SK-N-SH treated with all-trans-retinoic acid at 6 μM for 48 hours (cell line): ENCODE measurements around the gene ZFP28.

Experiments used
- ATAC-seq: fragments of 200-7000 bp; cut with Tn5 transposase; 3 replicates; pipeline ENCODE4 v1.9.1; 2020; ENCODE audit warnings: mild to moderate bottlenecking, moderate library complexity
- ARNTL ChIP-seq: fragments of 450-650 bp; formaldehyde crosslinking; IDR thresholded peaks from 2 replicates; pipeline ENCODE4 v1.5.0; 2020; ENCODE audit warnings: low read depth, mild to moderate bottlenecking, moderate library complexity, borderline replicate concordance
- BACH2 ChIP-seq: fragments of 250-450 bp; sonication (Bioruptor Pico); IDR thresholded peaks from 2 replicates; pipeline ENCODE4 v1.9.0; 2021; ENCODE audit warnings: mild to moderate bottlenecking, borderline replicate concordance
- CSDC2 ChIP-seq: fragments of 250-450 bp; sonication (Bioruptor Pico); IDR thresholded peaks from 2 replicates; pipeline ENCODE4 v1.5.0; 2020; ENCODE audit warnings: mild to moderate bottlenecking, moderate library complexity
- ESRRG ChIP-seq: fragments of 250-450 bp; sonication (Bioruptor Pico); IDR thresholded peaks from 2 replicates; pipeline ENCODE4 v1.6.1; 2021; ENCODE audit warnings: mild to moderate bottlenecking
- GLIS3 ChIP-seq: fragments of 250-450 bp; sonication (Bioruptor Pico); IDR thresholded peaks from 2 replicates; pipeline ENCODE4 v1.5.0; 2020; ENCODE audit warnings: mild to moderate bottlenecking, moderate library complexity
- ISL1 ChIP-seq: fragments of 250-450 bp; sonication (Bioruptor Pico); IDR thresholded peaks from 2 replicates; pipeline ENCODE4 v2.1.2; 2022; ENCODE audit warnings: mild to moderate bottlenecking, moderate library complexity
- OSR1 ChIP-seq: fragments of 250-450 bp; sonication (Bioruptor Pico); IDR thresholded peaks from 2 replicates; pipeline ENCODE4 v1.8.0; 2022; ENCODE audit warnings: moderate library complexity, mild to moderate bottlenecking, inconsistent platforms
- PPARA ChIP-seq: fragments of 250-450 bp; sonication (Bioruptor Pico); IDR thresholded peaks from 2 replicates; pipeline ENCODE4 v1.5.0; 2020; ENCODE audit warnings: mild to moderate bottlenecking, borderline replicate concordance
- RARB ChIP-seq: fragments of 250-450 bp; sonication (Bioruptor Pico); IDR thresholded peaks from 2 replicates; pipeline ENCODE4 v1.8.0; 2021; ENCODE audit warnings: mild to moderate bottlenecking, moderate library complexity
- SNAI2 ChIP-seq: fragments of 250-450 bp; sonication (Bioruptor Pico); IDR thresholded peaks from 2 replicates; pipeline ENCODE4 v1.5.0; 2020; ENCODE audit warnings: mild to moderate bottlenecking, moderate library complexity
- TCF4 ChIP-seq: fragments of 250-450 bp; sonication (Bioruptor Pico); IDR thresholded peaks from 2 replicates; pipeline ENCODE4 v1.8.0; 2021; ENCODE audit warnings: mild to moderate bottlenecking, moderate library complexity, borderline replicate concordance
- TOX ChIP-seq: fragments of 250-450 bp; sonication (Bioruptor Pico); IDR thresholded peaks from 2 replicates; pipeline ENCODE4 v1.8.0; 2021; ENCODE audit warnings: mild to moderate bottlenecking, moderate library complexity, borderline replicate concordance
- ZC3H10 ChIP-seq: fragments of 250-450 bp; sonication (Bioruptor Pico); IDR thresholded peaks from 2 replicates; pipeline ENCODE4 v1.5.1; 2021; ENCODE audit warnings: mild to moderate bottlenecking, moderate library complexity
- ZFP3 ChIP-seq: fragments of 250-450 bp; sonication (Bioruptor Pico); IDR thresholded peaks from 2 replicates; pipeline ENCODE4 v1.5.0; 2020; ENCODE audit warnings: mild to moderate bottlenecking, moderate library complexity
- ZFP30 ChIP-seq: fragments of 450-650 bp; formaldehyde crosslinking; IDR thresholded peaks from 2 replicates; pipeline ENCODE4 v1.5.0; 2022; ENCODE audit warnings: mild to moderate bottlenecking, moderate library complexity
- ZNF565 ChIP-seq: fragments of 450-650 bp; formaldehyde crosslinking; conservative IDR thresholded peaks from 2 replicates; pipeline ENCODE4 v1.5.0; 2020; ENCODE audit warnings: low read depth, mild to moderate bottlenecking, moderate library complexity
- ZNF70 ChIP-seq: fragments of 450-650 bp; formaldehyde crosslinking; IDR thresholded peaks from 2 replicates; pipeline ENCODE4 v1.5.0; 2020; ENCODE audit warnings: mild to moderate bottlenecking, moderate library complexity
- ZNF8 ChIP-seq: fragments of 450-650 bp; formaldehyde crosslinking; IDR thresholded peaks from 2 replicates; pipeline ENCODE4 v1.5.0; 2020; ENCODE audit warnings: mild to moderate bottlenecking, moderate library complexity
- TF ChIP-seq, protein P1 (sequence below): fragments of 250-450 bp; sonication (Bioruptor Pico); IDR thresholded peaks from 2 replicates; pipeline ENCODE4 v1.5.1; 2020; ENCODE audit warnings: low read depth, mild to moderate bottlenecking, moderate library complexity
- TF ChIP-seq, protein P2 (sequence below): fragments of 250-450 bp; sonication (Bioruptor Pico); IDR thresholded peaks from 2 replicates; pipeline ENCODE4 v1.5.0; 2020; ENCODE audit warnings: mild to moderate bottlenecking, moderate library complexity
- TF ChIP-seq, protein P3 (sequence below): fragments of 250-450 bp; sonication (Bioruptor Pico); IDR thresholded peaks from 2 replicates; pipeline ENCODE4 v1.8.0; 2021; ENCODE audit warnings: low read depth, mild to moderate bottlenecking, moderate library complexity, borderline replicate concordance
- TF ChIP-seq, protein P4 (sequence below): fragments of 250-450 bp; sonication (Bioruptor Pico); IDR thresholded peaks from 2 replicates; pipeline ENCODE4 v1.8.0; 2020; ENCODE audit warnings: mild to moderate bottlenecking, moderate library complexity, borderline replicate concordance

ZFP28 gene

DNA sequence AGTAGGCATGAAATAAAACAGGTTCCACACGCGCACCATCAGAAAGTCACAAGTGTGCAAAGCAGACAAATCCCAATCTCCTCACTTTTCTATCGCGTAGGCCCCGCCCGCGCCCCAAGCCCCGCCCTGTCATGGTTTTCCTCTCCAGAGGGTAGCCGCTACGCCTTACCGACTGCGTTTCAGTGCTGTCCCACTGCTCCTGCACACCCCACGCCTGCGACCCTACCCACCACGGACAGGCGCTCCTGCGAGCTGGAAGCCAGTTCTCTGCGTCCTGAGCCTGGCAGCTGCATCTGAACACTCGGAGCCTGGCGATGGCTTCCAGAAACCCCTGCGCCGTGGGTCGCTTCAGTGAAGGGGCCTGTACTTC, 28.1 kb downstream of the ZFP28 start:
- TF ChIP-seq, protein P1, sequence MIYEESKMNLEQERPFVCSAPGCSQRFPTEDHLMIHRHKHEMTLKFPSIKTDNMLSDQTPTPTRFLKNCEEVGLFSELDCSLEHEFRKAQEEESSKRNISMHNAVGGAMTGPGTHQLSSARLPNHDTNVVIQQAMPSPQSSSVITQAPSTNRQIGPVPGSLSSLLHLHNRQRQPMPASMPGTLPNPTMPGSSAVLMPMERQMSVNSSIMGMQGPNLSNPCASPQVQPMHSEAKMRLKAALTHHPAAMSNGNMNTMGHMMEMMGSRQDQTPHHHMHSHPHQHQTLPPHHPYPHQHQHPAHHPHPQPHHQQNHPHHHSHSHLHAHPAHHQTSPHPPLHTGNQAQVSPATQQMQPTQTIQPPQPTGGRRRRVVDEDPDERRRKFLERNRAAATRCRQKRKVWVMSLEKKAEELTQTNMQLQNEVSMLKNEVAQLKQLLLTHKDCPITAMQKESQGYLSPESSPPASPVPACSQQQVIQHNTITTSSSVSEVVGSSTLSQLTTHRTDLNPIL (CRISPR knock-in tag), result no peak
- TF ChIP-seq SNAI2 (CRISPR knock-in tag), result no peak
- no peak for TF ChIP-seq TOX (CRISPR knock-in tag)
- no peak for TF ChIP-seq BACH2
- no peak for TF ChIP-seq CSDC2 (CRISPR knock-in tag)
- TF ChIP-seq, protein P2, sequence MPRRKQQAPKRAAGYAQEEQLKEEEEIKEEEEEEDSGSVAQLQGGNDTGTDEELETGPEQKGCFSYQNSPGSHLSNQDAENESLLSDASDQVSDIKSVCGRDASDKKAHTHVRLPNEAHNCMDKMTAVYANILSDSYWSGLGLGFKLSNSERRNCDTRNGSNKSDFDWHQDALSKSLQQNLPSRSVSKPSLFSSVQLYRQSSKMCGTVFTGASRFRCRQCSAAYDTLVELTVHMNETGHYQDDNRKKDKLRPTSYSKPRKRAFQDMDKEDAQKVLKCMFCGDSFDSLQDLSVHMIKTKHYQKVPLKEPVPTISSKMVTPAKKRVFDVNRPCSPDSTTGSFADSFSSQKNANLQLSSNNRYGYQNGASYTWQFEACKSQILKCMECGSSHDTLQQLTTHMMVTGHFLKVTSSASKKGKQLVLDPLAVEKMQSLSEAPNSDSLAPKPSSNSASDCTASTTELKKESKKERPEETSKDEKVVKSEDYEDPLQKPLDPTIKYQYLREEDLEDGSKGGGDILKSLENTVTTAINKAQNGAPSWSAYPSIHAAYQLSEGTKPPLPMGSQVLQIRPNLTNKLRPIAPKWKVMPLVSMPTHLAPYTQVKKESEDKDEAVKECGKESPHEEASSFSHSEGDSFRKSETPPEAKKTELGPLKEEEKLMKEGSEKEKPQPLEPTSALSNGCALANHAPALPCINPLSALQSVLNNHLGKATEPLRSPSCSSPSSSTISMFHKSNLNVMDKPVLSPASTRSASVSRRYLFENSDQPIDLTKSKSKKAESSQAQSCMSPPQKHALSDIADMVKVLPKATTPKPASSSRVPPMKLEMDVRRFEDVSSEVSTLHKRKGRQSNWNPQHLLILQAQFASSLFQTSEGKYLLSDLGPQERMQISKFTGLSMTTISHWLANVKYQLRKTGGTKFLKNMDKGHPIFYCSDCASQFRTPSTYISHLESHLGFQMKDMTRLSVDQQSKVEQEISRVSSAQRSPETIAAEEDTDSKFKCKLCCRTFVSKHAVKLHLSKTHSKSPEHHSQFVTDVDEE, result no peak
- no peak for TF ChIP-seq ESRRG (CRISPR knock-in tag)
- TF ChIP-seq, protein P3, sequence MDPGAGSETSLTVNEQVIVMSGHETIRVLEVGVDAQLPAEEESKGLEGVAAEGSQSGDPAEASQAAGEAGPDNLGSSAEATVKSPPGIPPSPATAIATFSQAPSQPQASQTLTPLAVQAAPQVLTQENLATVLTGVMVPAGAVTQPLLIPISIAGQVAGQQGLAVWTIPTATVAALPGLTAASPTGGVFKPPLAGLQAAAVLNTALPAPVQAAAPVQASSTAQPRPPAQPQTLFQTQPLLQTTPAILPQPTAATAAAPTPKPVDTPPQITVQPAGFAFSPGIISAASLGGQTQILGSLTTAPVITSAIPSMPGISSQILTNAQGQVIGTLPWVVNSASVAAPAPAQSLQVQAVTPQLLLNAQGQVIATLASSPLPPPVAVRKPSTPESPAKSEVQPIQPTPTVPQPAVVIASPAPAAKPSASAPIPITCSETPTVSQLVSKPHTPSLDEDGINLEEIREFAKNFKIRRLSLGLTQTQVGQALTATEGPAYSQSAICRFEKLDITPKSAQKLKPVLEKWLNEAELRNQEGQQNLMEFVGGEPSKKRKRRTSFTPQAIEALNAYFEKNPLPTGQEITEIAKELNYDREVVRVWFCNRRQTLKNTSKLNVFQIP, result no peak
- no peak for TF ChIP-seq RARB (CRISPR knock-in tag)
- TF ChIP-seq ARNTL (CRISPR knock-in tag), result no peak
- TF ChIP-seq ZFP30, result no peak
- TF ChIP-seq PPARA (CRISPR knock-in tag), result no peak
- no peak for TF ChIP-seq ZFP3
- TF ChIP-seq, protein P4, sequence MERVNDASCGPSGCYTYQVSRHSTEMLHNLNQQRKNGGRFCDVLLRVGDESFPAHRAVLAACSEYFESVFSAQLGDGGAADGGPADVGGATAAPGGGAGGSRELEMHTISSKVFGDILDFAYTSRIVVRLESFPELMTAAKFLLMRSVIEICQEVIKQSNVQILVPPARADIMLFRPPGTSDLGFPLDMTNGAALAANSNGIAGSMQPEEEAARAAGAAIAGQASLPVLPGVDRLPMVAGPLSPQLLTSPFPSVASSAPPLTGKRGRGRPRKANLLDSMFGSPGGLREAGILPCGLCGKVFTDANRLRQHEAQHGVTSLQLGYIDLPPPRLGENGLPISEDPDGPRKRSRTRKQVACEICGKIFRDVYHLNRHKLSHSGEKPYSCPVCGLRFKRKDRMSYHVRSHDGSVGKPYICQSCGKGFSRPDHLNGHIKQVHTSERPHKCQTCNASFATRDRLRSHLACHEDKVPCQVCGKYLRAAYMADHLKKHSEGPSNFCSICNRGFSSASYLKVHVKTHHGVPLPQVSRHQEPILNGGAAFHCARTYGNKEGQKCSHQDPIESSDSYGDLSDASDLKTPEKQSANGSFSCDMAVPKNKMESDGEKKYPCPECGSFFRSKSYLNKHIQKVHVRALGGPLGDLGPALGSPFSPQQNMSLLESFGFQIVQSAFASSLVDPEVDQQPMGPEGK (CRISPR knock-in tag), result no peak
- TF ChIP-seq OSR1 (CRISPR knock-in tag), result no peak
- TF ChIP-seq GLIS3 (CRISPR knock-in tag), result no peak
- no peak for TF ChIP-seq ISL1 (CRISPR knock-in tag)
- TF ChIP-seq ZNF8 (CRISPR knock-in tag), result no peak
- no peak for TF ChIP-seq ZC3H10 (CRISPR knock-in tag)
- peak; percentile 74 for ATAC-seq

DNA sequence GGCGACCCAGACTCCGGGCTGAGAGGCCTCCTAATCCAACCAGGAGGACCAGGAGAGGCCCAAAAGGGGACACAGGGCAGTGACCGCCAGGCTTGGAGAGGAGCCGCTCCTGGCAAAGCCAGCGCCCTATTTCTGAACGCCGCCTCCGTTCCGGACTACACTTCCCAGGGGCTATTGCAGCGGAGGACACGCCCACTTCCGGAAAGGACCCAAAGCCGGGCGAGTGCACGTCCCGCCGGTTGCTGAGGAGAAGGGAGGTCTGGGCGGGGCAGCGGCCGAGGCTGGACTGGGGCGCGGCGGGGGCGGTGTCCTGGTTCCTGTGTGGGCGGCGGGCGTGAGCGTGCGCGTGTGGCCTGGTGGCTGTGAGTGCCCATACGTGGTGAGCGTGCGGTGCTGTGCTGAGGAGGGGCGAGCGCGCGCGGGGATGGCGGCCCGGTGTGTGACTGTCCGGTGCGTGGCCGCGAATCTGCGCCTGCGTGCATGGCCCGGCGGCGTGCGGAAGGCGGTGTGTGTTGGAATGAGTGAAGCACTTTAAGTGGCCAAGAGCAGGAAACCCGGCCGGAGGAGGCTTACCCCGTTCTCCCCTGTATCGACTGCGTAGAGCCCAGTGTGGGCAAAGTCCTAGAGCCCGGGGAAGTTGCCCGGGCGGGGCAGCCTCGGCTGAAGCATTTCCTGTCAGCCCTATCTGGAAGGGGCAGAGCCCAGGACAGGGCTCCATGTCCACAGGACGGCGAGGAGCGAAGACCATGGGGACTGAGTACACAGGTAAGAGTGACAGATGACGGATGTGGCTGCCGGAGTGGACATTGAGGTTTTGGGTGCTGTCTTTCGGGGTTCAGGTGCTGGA, 28.7 kb downstream of the ZFP28 start, which contains the start of gene ZNF470:
TSS of gene ZNF470 (plus strand) at position 195 of the 847 bp plus-strand sequence. CDS start 2,844 bp downstream, outside the sequence.
- TF ChIP-seq TOX (CRISPR knock-in tag) (no peak), ZNF8 (CRISPR knock-in tag) (no peak), ARNTL (CRISPR knock-in tag) (no peak), GLIS3 (CRISPR knock-in tag) (no peak), ZFP30 (no peak)
- TF ChIP-seq, protein P4 (CRISPR knock-in tag), result no peak
- peak; percentile 99 for ATAC-seq

DNA sequence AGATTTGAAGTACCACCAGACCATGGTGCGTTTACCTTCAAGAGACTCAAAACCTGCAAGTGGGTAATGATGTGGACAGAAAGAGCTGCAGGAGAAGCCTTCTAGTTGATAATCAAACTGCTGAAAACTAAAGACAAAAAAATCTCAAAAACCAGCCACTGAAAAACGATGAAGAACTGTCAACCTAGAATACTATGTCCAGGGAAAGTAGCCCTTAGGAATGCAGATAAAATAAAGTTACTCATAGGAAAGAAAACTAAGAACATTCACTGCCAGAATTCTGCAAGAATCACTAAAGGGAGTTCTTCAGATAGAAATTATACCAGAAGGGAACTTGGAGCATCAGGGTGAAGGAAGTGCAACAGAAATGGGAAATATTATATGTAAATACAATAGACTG, 33.8 kb downstream of the ZFP28 start:
- no peak for ATAC-seq
- TF ChIP-seq ZNF70 (CRISPR knock-in tag) (no peak), ISL1 (CRISPR knock-in tag) (no peak), ZNF8 (CRISPR knock-in tag) (no peak), ZNF565 (CRISPR knock-in tag) (no peak), OSR1 (CRISPR knock-in tag) (no peak), BACH2 (no peak), ZFP30 (no peak), TCF4 (CRISPR knock-in tag) (no peak)
- TF ChIP-seq, protein P1 (CRISPR knock-in tag), result no peak
- TF ChIP-seq, protein P4 (CRISPR knock-in tag), result no peak
- TF ChIP-seq, protein P3, result no peak
